GM19463 (cell line): ENCODE data around the gene MESP2.
"Not testable (repeated sequence)": the region's sequence is repeated elsewhere in the genome, so short reads cannot be mapped to it uniquely, and the experiment has no call there.

Source experiments
- ATAC-seq: cut with Tn5 transposase; IDR thresholded peaks from one replicate; pipeline ENCODE4 v1.9.1; 2021; ENCODE audit warnings: mild to moderate bottlenecking, moderate library complexity; ENCODE audit not compliant: unreplicated experiment

MESP2 gene

GRCh38 chr15:89777782-89778380 is 1.7 kb downstream of the MESP2 start:
- no peak for ATAC-seq

DNA sequence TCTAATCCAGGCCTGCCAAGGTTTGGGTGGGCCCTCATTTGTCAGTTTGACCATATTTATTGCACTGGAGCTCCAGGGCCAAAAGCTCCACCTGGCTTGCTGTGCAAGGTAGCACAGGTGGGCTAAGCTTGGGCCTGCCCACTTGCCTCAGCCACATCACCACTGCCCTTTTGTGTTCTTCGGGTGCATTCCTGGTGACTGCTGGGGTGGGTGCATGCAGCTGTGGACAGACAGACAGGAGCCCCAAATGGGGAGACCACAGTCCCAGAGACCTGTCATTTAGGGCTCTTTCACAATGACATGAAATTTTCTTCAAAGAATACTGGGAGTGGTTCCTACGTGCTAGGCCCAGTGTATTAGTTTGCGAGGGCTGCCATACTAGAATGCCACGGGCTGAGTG is 2.7 kb downstream of the MESP2 start:
- ATAC-seq, result no peak

- ATAC-seq, result no peak
Measured at GRCh38 chr15:89780601-89781000, 4.5 kb downstream of the MESP2 start.

- ATAC-seq, result peak; percentile 59
Measured at GRCh38 chr15:89781055-89781454, 4.9 kb downstream of the MESP2 start.

DNA sequence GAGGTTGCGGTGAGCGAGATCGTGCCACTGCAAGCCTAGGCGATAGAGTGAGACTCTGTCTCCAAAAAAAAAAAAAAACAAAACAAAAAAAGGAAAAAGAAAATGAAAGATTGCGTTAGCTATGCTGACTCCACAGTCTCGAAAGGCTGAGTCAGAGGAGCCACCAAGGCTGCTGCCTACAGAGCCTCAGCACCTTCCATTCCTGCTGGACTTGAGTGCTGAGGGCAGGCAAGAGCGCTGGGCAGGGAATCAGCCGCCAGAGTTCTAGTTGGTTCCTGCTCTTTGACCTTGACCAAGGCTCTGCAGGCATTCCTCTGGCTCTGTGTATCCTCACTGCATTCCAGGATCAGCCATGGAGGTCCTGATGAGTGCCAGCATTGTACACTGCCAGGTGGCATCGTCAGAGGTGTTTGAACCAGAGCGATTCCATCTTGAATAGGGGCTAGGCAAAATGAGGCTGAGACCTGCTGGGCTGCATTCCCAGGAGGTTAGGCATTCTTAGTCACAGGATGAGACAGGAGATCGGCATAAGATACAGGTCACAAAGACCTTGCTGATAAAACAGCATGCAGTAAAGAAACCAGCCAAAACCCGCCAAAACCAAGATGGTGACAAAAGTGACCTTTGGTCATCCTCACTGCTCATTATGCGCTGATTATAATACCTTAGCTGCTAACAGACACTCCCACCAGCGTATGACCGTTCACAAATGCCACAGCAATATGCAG is 5.9 kb downstream of the MESP2 start:
- no peak for ATAC-seq

DNA sequence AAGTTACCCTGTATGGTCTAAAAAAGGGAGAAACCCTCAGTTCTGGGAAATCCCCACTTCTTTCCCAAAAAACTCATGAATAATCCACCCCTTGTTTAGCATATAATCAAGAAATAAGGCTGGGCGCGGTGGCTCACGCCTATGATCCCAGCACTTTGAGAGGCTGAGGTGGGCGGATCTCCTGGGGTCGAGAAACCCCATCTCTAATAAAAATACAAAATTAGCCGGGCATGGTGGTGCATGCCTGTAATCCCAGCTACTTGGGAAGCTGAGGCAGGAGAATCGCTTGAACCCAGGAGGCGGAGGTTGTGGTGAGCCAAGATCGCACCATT is 6.5 kb downstream of the MESP2 start:
- not testable (repeated sequence) for ATAC-seq

DNA sequence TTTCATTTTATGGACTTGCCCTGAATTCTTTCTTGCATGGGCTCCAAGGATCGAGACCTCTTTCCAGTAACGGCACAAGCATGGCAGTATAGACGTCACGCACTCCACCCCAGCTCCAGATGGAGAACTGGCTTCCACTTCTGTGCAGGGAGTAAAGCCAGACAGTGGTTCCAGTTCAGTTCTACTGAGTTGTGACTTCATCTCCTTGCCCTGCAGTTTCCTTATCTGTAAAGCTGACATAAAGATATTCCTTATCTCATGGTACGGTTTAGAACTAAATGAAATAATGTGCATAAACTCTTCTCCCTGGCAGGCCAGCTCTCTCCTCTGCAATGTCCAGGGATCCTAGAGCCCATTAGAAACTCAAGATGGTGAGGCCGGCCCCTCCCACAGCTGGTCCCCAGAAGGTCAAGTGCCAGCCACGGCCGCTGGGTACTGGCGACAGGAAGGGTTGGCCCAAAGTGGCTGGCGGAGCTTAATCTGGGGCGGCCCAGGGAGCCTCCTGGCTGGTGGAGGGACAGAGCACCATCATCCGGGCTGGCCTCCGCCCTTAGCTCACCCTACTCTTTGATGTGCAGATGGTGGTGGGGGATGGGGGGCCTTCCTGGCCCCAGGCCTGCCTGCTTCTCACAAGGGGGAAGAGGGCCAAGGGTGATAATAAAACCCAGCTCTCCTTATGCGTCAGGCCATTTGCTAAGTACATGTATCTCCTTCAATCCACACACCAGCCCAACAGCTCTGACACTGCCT is 7.2 kb downstream of the MESP2 start:
- no peak for ATAC-seq

- no peak for ATAC-seq
Measured at GRCh38 chr15:89783861-89784685, 7.9 kb downstream of the MESP2 start.

DNA sequence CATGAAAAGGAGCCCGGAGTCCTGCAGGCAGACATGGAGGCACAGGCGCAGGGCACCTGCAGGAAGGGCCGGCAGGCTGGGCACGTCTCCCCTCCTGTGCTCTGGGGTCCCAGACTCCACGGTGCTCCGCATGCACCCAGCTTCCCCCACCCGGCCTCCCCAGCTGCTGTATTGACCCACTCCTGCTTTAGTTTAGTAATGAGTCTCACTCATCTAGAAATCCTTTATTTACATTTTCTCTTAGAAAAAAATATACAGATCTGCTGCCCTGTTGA is 8.5 kb downstream of the MESP2 start:
- no peak for ATAC-seq

GRCh38 chr15:89785064-89785773 is 9.1 kb downstream of the MESP2 start:
- no peak for ATAC-seq

- ATAC-seq, result no peak
Measured at GRCh38 chr15:89785774-89786140, 9.6 kb downstream of the MESP2 start.

GRCh38 chr15:89787944-89788343 is 11.8 kb downstream of the MESP2 start:
- ATAC-seq, result no peak

DNA sequence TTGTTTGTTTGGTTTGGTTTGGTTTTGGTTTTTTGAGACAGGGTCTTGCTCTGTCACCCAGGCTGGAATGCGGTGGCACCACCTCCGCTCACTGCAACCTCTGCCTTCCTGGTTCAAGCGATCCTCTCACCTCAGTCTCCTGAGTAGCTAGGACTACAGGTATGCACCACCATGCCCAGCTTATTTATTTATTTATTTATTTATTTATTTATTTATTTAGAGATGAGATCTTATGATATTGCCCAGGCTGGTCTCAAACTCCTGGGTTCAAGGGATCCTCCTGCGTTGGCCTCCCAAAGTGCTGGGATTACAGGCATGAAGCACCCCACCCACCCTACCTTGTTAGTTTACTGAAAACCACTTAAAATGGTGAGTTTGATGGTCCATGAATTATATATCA is 12.5 kb downstream of the MESP2 start:
- not testable (repeated sequence) for ATAC-seq

- no peak for ATAC-seq
Measured at GRCh38 chr15:89790206-89790605, 14.1 kb downstream of the MESP2 start.

- ATAC-seq, result no peak
Measured at GRCh38 chr15:89790661-89791060, 14.5 kb downstream of the MESP2 start.

DNA sequence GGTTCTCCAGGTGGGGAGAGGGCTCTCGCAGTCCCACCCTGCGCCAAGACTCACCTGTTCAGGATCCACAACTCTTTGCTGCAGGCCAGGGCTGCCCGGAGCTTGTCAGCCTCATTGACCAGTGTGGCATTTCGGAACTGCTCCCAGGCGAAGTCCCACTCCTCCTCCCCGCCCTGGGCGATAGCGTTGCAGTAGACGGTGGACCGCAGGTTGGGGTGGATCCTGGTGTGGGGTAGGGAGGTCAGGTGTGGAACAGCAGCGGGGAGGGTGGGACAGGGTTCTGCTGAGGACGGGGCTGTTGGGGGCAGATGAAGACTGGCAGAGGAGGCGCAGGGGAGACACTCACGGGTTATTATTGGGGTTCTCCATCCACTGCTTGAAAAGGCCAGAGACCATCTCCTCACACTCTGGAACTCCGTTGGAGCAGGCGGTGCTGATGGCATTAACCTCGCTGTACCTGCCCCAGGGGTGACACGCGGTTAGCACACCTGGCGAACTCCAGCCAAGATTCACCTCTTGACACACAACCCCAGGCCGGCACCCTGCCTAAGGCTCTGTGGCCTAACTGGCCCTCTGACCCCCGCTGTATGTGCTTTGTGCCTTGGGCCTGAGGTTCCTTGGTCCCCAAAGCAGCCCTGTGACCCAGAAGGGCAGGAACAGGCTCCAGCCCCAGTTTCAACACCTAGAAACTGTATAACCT is 16.1 kb downstream of the MESP2 start:
- no peak for ATAC-seq

- ATAC-seq, result no peak
Measured at GRCh38 chr15:89794627-89795241, 18.6 kb downstream of the MESP2 start.

- ATAC-seq, result no peak
Measured at GRCh38 chr15:89795996-89796395, 19.9 kb downstream of the MESP2 start.

GRCh38 chr15:89797678-89798201 is 21.6 kb downstream of the MESP2 start:
- no peak for ATAC-seq
